Measurements from ENCODE around the gene CYP46A1. TPM values are rescaled to one million over a fixed set of nuclear protein-coding genes. Genes with fewer than 3 reads are reported as not detected.

Gene CYP46A1
- total and polyA plus RNA-seq, 2 donors (not counting 1 experiment from before 2014, with no cell fraction given), result 0.11 to 0.33 TPM

GRCh38 chr14:99689266-99690236, 5.5 kb downstream of the CYP46A1 start:
- H3K36me3 ChIP-seq (ENCODE audit: control insufficient read depth, insufficient read depth, low read length), result no peaks in the 10 kb centered on the region
- peaks cover 18% of the 10 kb centered on the region for H3K27me3 ChIP-seq (ENCODE audit: control insufficient read depth, insufficient read depth, low read length)
- H3K4me2 ChIP-seq (ENCODE audit: extremely low read depth, insufficient read depth, low read length), result no peak overlapping the region
- no peaks in the 10 kb centered on the region for H4K20me1 ChIP-seq (ENCODE audit: control insufficient read depth, extremely low read depth, insufficient read depth, low read length)
- H3K9me3 ChIP-seq (ENCODE audit: control insufficient read depth, insufficient read depth, low read depth, low read length), result no peaks in the 10 kb centered on the region
- no peak for DNase-seq (ENCODE audit: low read depth in 2 of 2)
- no peak overlapping the region for H3K27ac ChIP-seq (ENCODE audit: insufficient read depth, low read length)
- no peaks in the 10 kb centered on the region for H3K79me2 ChIP-seq (ENCODE audit: control insufficient read depth, insufficient read depth, low read length)
- H3K4me1 ChIP-seq (ENCODE audit: control insufficient read depth, extremely low read depth, insufficient read depth, low read length), result no peaks in the 10 kb centered on the region
- TF ChIP-seq EZH2 (IDR thresholded peaks at IDR 0.05; ENCODE audit: low read length, missing control alignments), result no peak
- no peak for TF ChIP-seq CTCF (conservative IDR thresholded peaks at IDR 0.05 in 1 of 2, IDR thresholded peaks at IDR 0.05 in 1 of 2; ENCODE audit: low read depth in 1 of 2, low read length in 2 of 2)
- H3K9ac ChIP-seq (ENCODE audit: insufficient read depth, low read length), result no peak overlapping the region
- H2AFZ ChIP-seq (ENCODE audit: low read length), result no peak overlapping the region
- H3K4me3 ChIP-seq (replicated peaks in 1 of 4; ENCODE audit: control extremely low read depth in 1 of 4, insufficient read depth in 1 of 4, low read depth in 3 of 4, low read length in 4 of 4), result no peak overlapping the region

- H3K36me3 ChIP-seq (ENCODE audit: control insufficient read depth, insufficient read depth, low read length), result no peaks in the 10 kb centered on the region
- no peak overlapping the region for H3K9ac ChIP-seq (ENCODE audit: insufficient read depth, low read length)
- H3K27me3 ChIP-seq (ENCODE audit: control insufficient read depth, insufficient read depth, low read length), result peaks cover 18% of the 10 kb centered on the region
- TF ChIP-seq CTCF (conservative IDR thresholded peaks at IDR 0.05 in 1 of 2, IDR thresholded peaks at IDR 0.05 in 1 of 2; ENCODE audit: low read depth in 1 of 2, low read length in 2 of 2), result no peak
- no peak for TF ChIP-seq EZH2 (IDR thresholded peaks at IDR 0.05; ENCODE audit: low read length, missing control alignments)
- no peak overlapping the region for H3K4me3 ChIP-seq (replicated peaks in 1 of 4; ENCODE audit: control extremely low read depth in 1 of 4, insufficient read depth in 1 of 4, low read depth in 3 of 4, low read length in 4 of 4)
- H3K79me2 ChIP-seq (ENCODE audit: control insufficient read depth, insufficient read depth, low read length), result no peaks in the 10 kb centered on the region
- no peaks in the 10 kb centered on the region for H3K9me3 ChIP-seq (ENCODE audit: control insufficient read depth, insufficient read depth, low read depth, low read length)
- H3K4me2 ChIP-seq (ENCODE audit: extremely low read depth, insufficient read depth, low read length), result no peak overlapping the region
- no peaks in the 10 kb centered on the region for H4K20me1 ChIP-seq (ENCODE audit: control insufficient read depth, extremely low read depth, insufficient read depth, low read length)
- no peak overlapping the region for H3K27ac ChIP-seq (ENCODE audit: insufficient read depth, low read length)
- no peaks in the 10 kb centered on the region for H3K4me1 ChIP-seq (ENCODE audit: control insufficient read depth, extremely low read depth, insufficient read depth, low read length)
- DNase-seq (ENCODE audit: low read depth in 2 of 2), result no peak
- no peak overlapping the region for H2AFZ ChIP-seq (ENCODE audit: low read length)
These were observed 6.5 kb downstream of the CYP46A1 start for GRCh38 chr14:99690636-99691035.

- H3K79me2 ChIP-seq (ENCODE audit: control insufficient read depth, insufficient read depth, low read length), result no peaks in the 10 kb centered on the region
- TF ChIP-seq EZH2 (IDR thresholded peaks at IDR 0.05; ENCODE audit: low read length, missing control alignments) (no peak), CTCF (conservative IDR thresholded peaks at IDR 0.05 in 1 of 2, IDR thresholded peaks at IDR 0.05 in 1 of 2; ENCODE audit: low read depth in 1 of 2, low read length in 2 of 2) (no peak)
- no peaks in the 10 kb centered on the region for H3K36me3 ChIP-seq (ENCODE audit: control insufficient read depth, insufficient read depth, low read length)
- no peak overlapping the region for H3K27ac ChIP-seq (ENCODE audit: insufficient read depth, low read length)
- no peaks in the 10 kb centered on the region for H4K20me1 ChIP-seq (ENCODE audit: control insufficient read depth, extremely low read depth, insufficient read depth, low read length)
- no peaks in the 10 kb centered on the region for H3K4me1 ChIP-seq (ENCODE audit: control insufficient read depth, extremely low read depth, insufficient read depth, low read length)
- H3K4me3 ChIP-seq (replicated peaks in 1 of 4; ENCODE audit: control extremely low read depth in 1 of 4, insufficient read depth in 1 of 4, low read depth in 3 of 4, low read length in 4 of 4), result no peak overlapping the region
- H3K27me3 ChIP-seq (ENCODE audit: control insufficient read depth, insufficient read depth, low read length), result peaks cover 17% of the 10 kb centered on the region
- no peak overlapping the region for H3K9ac ChIP-seq (ENCODE audit: insufficient read depth, low read length)
- no peak for DNase-seq (ENCODE audit: low read depth in 2 of 2)
- H3K4me2 ChIP-seq (ENCODE audit: extremely low read depth, insufficient read depth, low read length), result no peak overlapping the region
- no peak overlapping the region for H2AFZ ChIP-seq (ENCODE audit: low read length)
- H3K9me3 ChIP-seq (ENCODE audit: control insufficient read depth, insufficient read depth, low read depth, low read length), result no peaks in the 10 kb centered on the region
These were observed 7.2 kb downstream of the CYP46A1 start for GRCh38 chr14:99691111-99691885.
